Vagina (tissue), 2 donors: ENCODE results near the gene PSENEN. TPM values are rescaled to one million over a fixed set of nuclear protein-coding genes. Genes with fewer than 3 reads are reported as not detected.

ENCODE experiments used
- DNase-seq, 2 donors: peaks; one replicate each; pipeline ENCODE4 v3.0.0-alpha.2; 2017; ENCODE audit errors: extremely low spot score in 2 of 2
- H3K27ac ChIP-seq: fragments of 200-600 bp; sonication (generic); one replicate; pipeline ENCODE4 v1.5.1; 2019
- H3K27me3 ChIP-seq: fragments of 200-600 bp; sonication (generic); one replicate; pipeline ENCODE4 v1.5.1; 2019
- H3K36me3 ChIP-seq, 2 donors: fragments of 200-600 bp; sonication (generic); one replicate each; pipeline ENCODE4 v1.5.1; 2017 to 2019
- H3K4me1 ChIP-seq: fragments of 200-600 bp; sonication (generic); one replicate; pipeline ENCODE4 v1.5.1; 2019
- H3K4me3 ChIP-seq, 2 donors: fragments of 200-600 bp; sonication (generic); 1 replicate in 1 of 2; 2 replicates in 1 of 2; pipeline ENCODE4 v1.5.1; 2016 to 2019
- H3K9me3 ChIP-seq: fragments of 200-600 bp; sonication (generic); one replicate; pipeline ENCODE4 v1.5.1; 2019
- POLR2A ChIP-seq, 2 donors: fragments of 450-650 bp; IDR thresholded peaks; one replicate each; pipeline ENCODE4 v1.6.1; 2017; ENCODE audit warnings: antibody characterized with exemption in 2 of 2, mild to moderate bottlenecking in 2 of 2, moderate library complexity in 2 of 2
- POLR2AphosphoS5 ChIP-seq, 2 donors: sonication (generic); formaldehyde crosslinking; IDR thresholded peaks; one replicate each; pipeline ENCODE4 v1.9.0; 2017; ENCODE audit warnings: antibody characterized with exemption in 2 of 2, mild to moderate bottlenecking in 2 of 2, low read depth in 1 of 2; ENCODE audit not compliant: insufficient read depth in 1 of 2
- intact Hi-C: fragments of 100-400 bp; cut with DNase I; formaldehyde crosslinking; loops from one replicate; pipeline ENCODE4 v1.15.1; 2023
- total RNA-seq: library from RNA; depleted of rRNA; stranded (reverse); fragments of >200 nt; gene quantifications from one replicate; pipeline ENCODE4 v1.2.3, GENCODE V29; 2016
- TF ChIP-seq, protein P1 (sequence below), 3 experiments: fragments of 450-650 bp in 2 of 3; fragments of 200-600 bp in 1 of 3; sonication (generic) in 1 of 3; IDR thresholded peaks; one replicate each; pipeline ENCODE4 v1.5.1; 2017 to 2019; ENCODE audit warnings: antibody characterized with exemption in 3 of 3, mild to moderate bottlenecking in 2 of 3, moderate library complexity in 2 of 3

The PSENEN gene
- total RNA-seq, 1 donor from 2014 or later: 28.2 TPM

- Histone ChIP-seq H3K4me1 (peaks cover 50% of the 10 kb centered on the region), H3K9me3 (no peaks in the 10 kb centered on the region), H3K4me3 (no peak overlapping the region), H3K27me3 (no peaks in the 10 kb centered on the region), H3K27ac (no peak overlapping the region), H3K36me3 (peaks cover 0 to 26% of the 10 kb centered on the region in 2 donors)
- DNase-seq: no peak
- intact Hi-C loops: no loop called here
- TF ChIP-seq POLR2A (IDR thresholded peaks at IDR 0.05) (no peak), POLR2AphosphoS5 (IDR thresholded peaks at IDR 0.05; ENCODE audit: insufficient read depth in 1 of 2, low read depth in 1 of 2) (no peak)
- TF ChIP-seq, protein P1, sequence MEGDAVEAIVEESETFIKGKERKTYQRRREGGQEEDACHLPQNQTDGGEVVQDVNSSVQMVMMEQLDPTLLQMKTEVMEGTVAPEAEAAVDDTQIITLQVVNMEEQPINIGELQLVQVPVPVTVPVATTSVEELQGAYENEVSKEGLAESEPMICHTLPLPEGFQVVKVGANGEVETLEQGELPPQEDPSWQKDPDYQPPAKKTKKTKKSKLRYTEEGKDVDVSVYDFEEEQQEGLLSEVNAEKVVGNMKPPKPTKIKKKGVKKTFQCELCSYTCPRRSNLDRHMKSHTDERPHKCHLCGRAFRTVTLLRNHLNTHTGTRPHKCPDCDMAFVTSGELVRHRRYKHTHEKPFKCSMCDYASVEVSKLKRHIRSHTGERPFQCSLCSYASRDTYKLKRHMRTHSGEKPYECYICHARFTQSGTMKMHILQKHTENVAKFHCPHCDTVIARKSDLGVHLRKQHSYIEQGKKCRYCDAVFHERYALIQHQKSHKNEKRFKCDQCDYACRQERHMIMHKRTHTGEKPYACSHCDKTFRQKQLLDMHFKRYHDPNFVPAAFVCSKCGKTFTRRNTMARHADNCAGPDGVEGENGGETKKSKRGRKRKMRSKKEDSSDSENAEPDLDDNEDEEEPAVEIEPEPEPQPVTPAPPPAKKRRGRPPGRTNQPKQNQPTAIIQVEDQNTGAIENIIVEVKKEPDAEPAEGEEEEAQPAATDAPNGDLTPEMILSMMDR (IDR thresholded peaks at IDR 0.05): no peak
Measured at GRCh38 chr19:35751839-35752745, 6.6 kb downstream of the PSENEN start.

DNA sequence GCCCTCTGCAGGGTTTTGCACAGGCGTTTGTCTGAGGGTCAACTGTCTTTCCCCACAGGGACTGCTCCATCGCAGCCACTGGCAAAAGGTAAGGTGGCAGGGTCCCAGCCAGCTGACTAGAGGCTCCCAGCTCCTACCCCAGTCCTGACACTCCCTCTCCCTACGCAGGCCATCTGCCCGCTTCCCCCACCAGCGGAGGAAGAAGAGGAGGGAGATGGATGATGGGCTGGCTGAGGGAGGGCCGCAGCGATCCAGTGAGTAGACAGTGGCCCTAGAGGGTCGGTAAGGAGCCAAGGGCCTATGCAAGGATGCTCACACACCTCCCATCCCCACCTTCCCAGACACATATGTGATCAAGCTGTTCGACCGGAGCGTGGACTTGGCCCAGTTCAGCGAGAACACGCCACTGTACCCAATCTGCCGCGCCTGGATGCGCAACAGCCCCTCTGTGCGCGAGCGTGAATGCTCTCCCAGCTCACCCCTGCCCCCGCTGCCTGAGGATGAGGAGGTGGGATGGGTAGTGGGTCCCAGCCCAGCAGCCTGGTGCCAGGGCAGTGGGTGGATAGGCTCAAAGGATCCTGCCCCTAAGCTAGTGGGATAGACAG is 7.4 kb downstream of the PSENEN start:
- Histone ChIP-seq H3K27me3 (no peaks in the 10 kb centered on the region), H3K4me1 (peaks cover 52% of the 10 kb centered on the region), H3K9me3 (no peaks in the 10 kb centered on the region), H3K27ac (no peak overlapping the region), H3K36me3 (peaks cover 0 to 26% of the 10 kb centered on the region in 2 donors), H3K4me3 (no peak overlapping the region)
- intact Hi-C loops: no loop called here
- DNase-seq: no peak
- TF ChIP-seq POLR2AphosphoS5 (IDR thresholded peaks at IDR 0.05; ENCODE audit: insufficient read depth in 1 of 2, low read depth in 1 of 2) (no peak), POLR2A (IDR thresholded peaks at IDR 0.05) (no peak)
- TF ChIP-seq, protein P1 (IDR thresholded peaks at IDR 0.05): no peak

DNA sequence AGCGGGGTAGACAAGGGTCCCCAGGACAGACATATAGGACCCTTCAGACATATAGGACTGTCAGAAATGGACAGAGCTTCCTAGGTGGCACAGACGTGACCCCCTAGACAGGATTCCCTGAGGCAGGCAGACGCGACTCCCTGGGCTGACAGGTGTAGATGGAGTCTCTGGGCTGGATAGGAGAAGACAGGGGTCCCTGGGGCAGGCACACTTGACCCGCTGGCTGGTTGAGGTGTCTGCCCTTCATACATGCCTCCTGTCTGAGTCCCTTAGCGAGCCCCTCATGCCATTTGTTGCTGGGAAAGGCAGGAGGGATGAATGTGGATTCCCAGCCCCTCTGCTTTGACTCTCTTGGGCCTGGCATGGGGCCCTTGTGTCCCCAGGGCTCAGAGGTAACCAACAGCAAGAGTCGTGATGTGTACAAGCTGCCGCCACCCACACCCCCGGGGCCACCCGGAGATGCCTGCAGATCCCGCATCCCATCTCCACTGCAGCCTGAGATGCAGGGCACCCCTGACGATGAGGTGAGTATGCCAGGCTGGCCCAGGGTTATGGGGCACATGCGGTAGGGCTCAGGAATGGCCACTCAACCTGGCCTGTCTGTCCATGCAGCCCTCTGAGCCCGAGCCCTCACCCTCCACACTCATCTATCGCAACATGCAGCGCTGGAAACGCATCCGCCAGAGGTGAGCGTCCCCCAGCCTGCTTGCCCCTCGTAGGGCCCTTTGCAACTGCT is 8.4 kb downstream of the PSENEN start:
- TF ChIP-seq, protein P1 (IDR thresholded peaks at IDR 0.05): no peak
- TF ChIP-seq POLR2A (IDR thresholded peaks at IDR 0.05): no peak
- TF ChIP-seq POLR2AphosphoS5 (IDR thresholded peaks at IDR 0.05; ENCODE audit: insufficient read depth in 1 of 2, low read depth in 1 of 2): peak in 1 of 2 donors; percentile 20
- no peak for DNase-seq
- H3K27ac ChIP-seq: peak overlapping the region; percentile 97
- H3K9me3 ChIP-seq: no peaks in the 10 kb centered on the region
- peaks cover 52% of the 10 kb centered on the region for H3K4me1 ChIP-seq
- H3K4me3 ChIP-seq: no peak overlapping the region
- H3K36me3 ChIP-seq: peaks cover 0 to 26% of the 10 kb centered on the region in 2 donors
- no peaks in the 10 kb centered on the region for H3K27me3 ChIP-seq
- intact Hi-C loops: no loop called here

DNA sequence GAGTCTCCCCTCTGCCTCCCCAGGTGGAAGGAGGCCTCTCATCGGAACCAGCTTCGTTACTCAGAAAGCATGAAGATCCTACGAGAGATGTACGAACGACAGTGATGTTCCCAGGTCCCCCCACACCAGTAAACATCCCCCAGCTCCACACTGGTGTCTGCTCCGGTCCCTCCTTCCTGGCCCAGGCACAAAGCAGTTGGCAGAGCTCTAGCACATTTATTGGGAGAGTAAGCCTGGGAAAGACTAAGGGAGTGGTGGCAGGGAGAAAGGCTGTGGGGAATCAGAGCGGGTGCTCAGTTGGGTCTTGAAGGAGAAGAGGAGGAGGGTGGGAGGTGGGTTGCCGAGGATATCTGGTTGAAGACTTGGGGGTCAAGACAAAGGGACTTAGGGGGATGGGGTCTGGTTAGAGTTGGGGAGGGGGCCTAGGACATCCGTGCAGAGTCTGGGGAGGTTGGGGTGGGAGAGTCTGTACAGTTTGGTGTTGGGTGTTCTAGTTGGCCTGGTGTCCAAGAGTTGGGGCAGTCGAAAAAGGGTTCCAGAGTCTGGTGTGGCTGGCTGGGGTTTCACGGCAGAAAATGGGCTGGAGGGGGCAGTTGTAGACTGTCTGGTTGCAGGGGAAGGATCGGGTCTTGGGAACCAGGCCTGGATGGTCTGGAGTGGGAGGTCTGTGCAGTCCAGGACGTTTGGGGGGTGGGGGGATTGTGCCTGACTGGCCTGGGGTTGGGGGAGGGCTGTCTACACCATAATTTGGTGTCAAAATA is 9.1 kb downstream of the PSENEN start:
- intact Hi-C loops: no loop called here
- TF ChIP-seq, protein P1 (IDR thresholded peaks at IDR 0.05): no peak
- TF ChIP-seq POLR2AphosphoS5 (IDR thresholded peaks at IDR 0.05; ENCODE audit: insufficient read depth in 1 of 2, low read depth in 1 of 2) (peak in 1 of 2 donors; percentile 8), POLR2A (IDR thresholded peaks at IDR 0.05) (no peak)
- Histone ChIP-seq H3K27ac (peak overlapping the region; percentile 97), H3K36me3 (peaks cover 0 to 26% of the 10 kb centered on the region in 2 donors), H3K4me3 (peak overlapping the region; percentile 61 to 88), H3K9me3 (no peaks in the 10 kb centered on the region), H3K27me3 (no peaks in the 10 kb centered on the region), H3K4me1 (peaks cover 51% of the 10 kb centered on the region)
- DNase-seq: no peak
